GM12874 (cell line): ENCODE results near the gene PPIB.

ENCODE experiments used
- CTCF ChIP-seq: IDR thresholded peaks from 2 replicates; pipeline ENCODE4 v1.5.1; 2011; ENCODE audit warnings: low read depth, mild to moderate bottlenecking, control low read depth, low read length, moderate library complexity; ENCODE audit not compliant: insufficient read depth

Gene PPIB

DNA sequence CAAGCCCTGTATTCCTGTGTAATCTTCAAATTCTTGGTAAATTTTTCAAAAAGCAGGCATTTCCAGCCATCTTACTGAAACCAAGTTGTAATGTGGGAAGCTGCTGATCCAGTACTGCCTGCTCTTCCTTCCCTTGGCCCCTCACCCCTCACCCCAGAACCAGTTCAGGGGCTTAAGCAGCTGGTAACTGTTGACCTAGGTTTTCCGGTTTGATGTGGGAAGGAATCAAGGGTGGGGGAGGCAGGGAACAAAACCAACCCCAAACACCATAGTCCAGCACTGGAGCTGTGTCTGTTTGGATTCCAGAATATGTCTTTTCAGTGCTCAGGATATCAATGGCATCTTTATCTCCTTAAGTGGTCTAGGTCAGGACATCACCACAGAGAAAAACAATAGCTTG lies 40.4 kb downstream of the PPIB start:
- no peak for TF ChIP-seq CTCF

GRCh38 chr15:64121614-64122013 lies 41.2 kb downstream of the PPIB start:
- TF ChIP-seq CTCF: no peak

DNA sequence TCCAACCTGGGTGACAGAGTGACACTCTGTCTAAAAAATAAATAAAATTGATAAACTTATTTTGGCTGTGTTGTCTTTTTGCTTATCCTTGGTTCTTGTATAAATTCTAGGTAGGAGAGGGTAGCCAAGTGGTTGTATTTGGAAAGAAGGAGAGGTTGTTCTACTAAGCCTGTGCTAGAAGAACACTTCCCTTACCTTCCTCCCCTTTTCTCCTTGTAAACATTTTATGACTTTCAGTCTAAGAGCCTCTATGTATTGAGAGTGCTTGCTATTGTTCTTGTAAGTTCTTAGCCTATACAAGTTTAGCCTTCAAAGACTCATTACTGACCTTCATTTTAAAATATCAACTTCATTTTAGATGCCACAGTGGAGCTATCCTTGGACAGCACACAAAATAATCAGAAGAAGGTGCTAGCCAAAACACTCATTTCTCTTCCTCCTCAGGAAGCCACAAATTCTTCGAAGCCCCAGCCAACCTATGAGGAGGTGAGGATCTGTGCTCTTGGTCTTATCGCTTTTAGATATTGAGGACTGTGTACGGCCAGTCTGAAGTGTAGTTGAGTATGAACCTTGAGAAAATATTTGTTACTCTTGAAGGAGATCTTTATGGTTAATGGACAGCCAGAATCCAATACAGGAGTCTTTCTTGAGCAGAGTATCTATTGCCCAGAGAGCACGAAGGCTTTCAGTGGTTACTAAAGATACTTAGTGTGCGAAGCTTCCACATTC lies 44.9 kb downstream of the PPIB start:
- no peak for TF ChIP-seq CTCF

GRCh38 chr15:64112904-64113303 lies 49.9 kb downstream of the PPIB start:
- no peak for TF ChIP-seq CTCF

DNA sequence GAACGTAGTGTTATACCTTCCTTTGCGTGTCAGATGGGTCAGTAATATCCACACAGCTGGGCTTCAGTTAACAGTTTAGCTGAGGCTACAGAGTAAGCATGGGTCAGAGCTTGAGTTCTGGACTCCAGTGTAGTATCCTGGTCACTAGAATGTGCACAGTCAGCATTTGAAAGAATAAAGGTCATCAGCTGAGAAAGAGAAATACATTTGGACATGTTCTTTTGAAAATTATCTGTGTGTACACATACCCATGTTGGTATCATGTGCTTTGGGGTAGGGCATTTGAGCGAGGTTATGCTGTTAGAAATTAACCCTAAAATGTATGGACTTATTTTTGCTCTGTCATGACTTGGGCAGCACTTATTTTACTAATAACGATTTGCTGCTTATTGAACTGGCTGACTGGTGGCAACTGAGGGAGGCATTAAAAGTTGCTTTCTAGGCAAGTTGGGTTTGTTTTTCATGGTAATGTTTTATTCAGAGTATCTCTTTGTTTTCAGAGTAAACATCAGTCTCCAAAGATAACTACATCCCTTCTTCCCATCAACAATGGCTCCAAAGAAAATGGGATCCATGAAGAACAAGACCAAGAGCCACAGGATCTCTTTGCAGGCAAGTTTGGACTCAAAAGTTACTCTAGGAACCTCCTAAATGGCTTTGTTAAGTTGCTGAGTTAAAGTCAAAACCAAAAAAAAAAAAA lies 50.6 kb downstream of the PPIB start:
- no peak for TF ChIP-seq CTCF

GRCh38 chr15:64111679-64112050 lies 51.2 kb downstream of the PPIB start:
- TF ChIP-seq CTCF: no peak

- TF ChIP-seq CTCF: no peak
Measured at GRCh38 chr15:64110950-64111678, 51.7 kb downstream of the PPIB start.
